ENCODE measurements around the gene SELENOV. TPM values are rescaled to one million over a fixed set of nuclear protein-coding genes. Genes with fewer than 3 reads are reported as not detected.

Gene SELENOV
- total RNA-seq, 1 donor from 2014 or later, result not detected

- TF ChIP-seq CTCF (IDR thresholded peaks at IDR 0.05), result peak; percentile 93
Observed at GRCh38 chr19:39532233-39533002, 17.5 kb downstream of the SELENOV start, which contains the start of gene EID2B. EID2B (minus strand) TSS chr19:39532852; CDS start chr19:39532802, 50 bp downstream.

GRCh38 chr19:39533003-39533512 is 18.1 kb downstream of the SELENOV start:
- no peak for DNase-seq (ENCODE audit: low spot score)
- H3K4me3 Mint-ChIP-seq (ENCODE audit: unreplicated experiment), result no peak overlapping the region
- peaks cover 1% of the 10 kb centered on the region for H3K36me3 Mint-ChIP-seq (ENCODE audit: low read depth)
- peaks cover 25% of the 10 kb centered on the region for H3K4me1 Mint-ChIP-seq (ENCODE audit: low read depth)
- H3K27me3 Mint-ChIP-seq (ENCODE audit: low read depth), result no peaks in the 10 kb centered on the region
- no peaks in the 10 kb centered on the region for H3K9me3 Mint-ChIP-seq (ENCODE audit: low read depth)
- no peak overlapping the region for H3K27ac Mint-ChIP-seq (ENCODE audit: unreplicated experiment)
- peak; percentile 37 for TF ChIP-seq CTCF (IDR thresholded peaks at IDR 0.05)

More at GRCh38 chr19:39532233-39533002, 17.5 kb downstream of the SELENOV start, which contains the start of gene EID2B:
- peak within 1 kb of the TSS; percentile 92 for H3K27ac Mint-ChIP-seq (ENCODE audit: unreplicated experiment)
- peak; percentile 95 for DNase-seq (ENCODE audit: low spot score)
- H3K27me3 Mint-ChIP-seq (ENCODE audit: low read depth), result no peaks in the 10 kb centered on the region
- peak within 1 kb of the TSS; percentile 95 for H3K4me3 Mint-ChIP-seq (ENCODE audit: unreplicated experiment)
- H3K9me3 Mint-ChIP-seq (ENCODE audit: low read depth), result no peaks in the 10 kb centered on the region
- H3K36me3 Mint-ChIP-seq (ENCODE audit: low read depth), result peaks cover 1% of the 10 kb centered on the region
- peaks cover 23% of the 10 kb centered on the region for H3K4me1 Mint-ChIP-seq (ENCODE audit: low read depth)

GRCh38 chr19:39533791-39534190 is 18.9 kb downstream of the SELENOV start:
- no peak for TF ChIP-seq CTCF (IDR thresholded peaks at IDR 0.05)
- no peak for DNase-seq (ENCODE audit: low spot score)
- Mint-ChIP-seq H3K4me1 (ENCODE audit: low read depth) (peaks cover 30% of the 10 kb centered on the region), H3K36me3 (ENCODE audit: low read depth) (peaks cover 1% of the 10 kb centered on the region), H3K9me3 (ENCODE audit: low read depth) (no peaks in the 10 kb centered on the region), H3K27ac (ENCODE audit: unreplicated experiment) (no peak overlapping the region), H3K27me3 (ENCODE audit: low read depth) (no peaks in the 10 kb centered on the region), H3K4me3 (ENCODE audit: unreplicated experiment) (no peak overlapping the region)

- no peak for TF ChIP-seq CTCF (IDR thresholded peaks at IDR 0.05)
- Mint-ChIP-seq H3K4me1 (ENCODE audit: low read depth) (peaks cover 27% of the 10 kb centered on the region), H3K9me3 (ENCODE audit: low read depth) (no peaks in the 10 kb centered on the region), H3K4me3 (ENCODE audit: unreplicated experiment) (peak overlapping the region; percentile 76), H3K36me3 (ENCODE audit: low read depth) (peaks cover 1% of the 10 kb centered on the region), H3K27ac (ENCODE audit: unreplicated experiment) (peak overlapping the region; percentile 92), H3K27me3 (ENCODE audit: low read depth) (peaks cover 5% of the 10 kb centered on the region)
- no peak for DNase-seq (ENCODE audit: low spot score)
Observed at GRCh38 chr19:39539165-39539517, 24.2 kb downstream of the SELENOV start.

GRCh38 chr19:39539518-39540332 is 24.8 kb downstream of the SELENOV start, which contains the start of gene EID2:
EID2 (minus strand) TSS chr19:39540161; CDS start chr19:39540079, 82 bp downstream.
- peaks cover 27% of the 10 kb centered on the region for H3K4me1 Mint-ChIP-seq (ENCODE audit: low read depth)
- H3K36me3 Mint-ChIP-seq (ENCODE audit: low read depth), result peaks cover 1% of the 10 kb centered on the region
- peak; percentile 83 for TF ChIP-seq CTCF (IDR thresholded peaks at IDR 0.05)
- H3K9me3 Mint-ChIP-seq (ENCODE audit: low read depth), result no peaks in the 10 kb centered on the region
- peak within 1 kb of the TSS; percentile 89 for H3K4me3 Mint-ChIP-seq (ENCODE audit: unreplicated experiment)
- peak; percentile 98 for DNase-seq (ENCODE audit: low spot score)
- peaks cover 5% of the 10 kb centered on the region for H3K27me3 Mint-ChIP-seq (ENCODE audit: low read depth)
- H3K27ac Mint-ChIP-seq (ENCODE audit: unreplicated experiment), result peak within 1 kb of the TSS; percentile 96

Data from chondrocyte (in vitro differentiated cells).